HG03342 (cell line): Measurements from ENCODE around the gene CCDC134.

Experiments
- ATAC-seq: cut with Tn5 transposase; IDR thresholded peaks from one replicate; pipeline ENCODE4 v1.9.1; 2021; ENCODE audit warnings: mild to moderate bottlenecking, moderate library complexity; ENCODE audit not compliant: unreplicated experiment

Gene CCDC134

DNA sequence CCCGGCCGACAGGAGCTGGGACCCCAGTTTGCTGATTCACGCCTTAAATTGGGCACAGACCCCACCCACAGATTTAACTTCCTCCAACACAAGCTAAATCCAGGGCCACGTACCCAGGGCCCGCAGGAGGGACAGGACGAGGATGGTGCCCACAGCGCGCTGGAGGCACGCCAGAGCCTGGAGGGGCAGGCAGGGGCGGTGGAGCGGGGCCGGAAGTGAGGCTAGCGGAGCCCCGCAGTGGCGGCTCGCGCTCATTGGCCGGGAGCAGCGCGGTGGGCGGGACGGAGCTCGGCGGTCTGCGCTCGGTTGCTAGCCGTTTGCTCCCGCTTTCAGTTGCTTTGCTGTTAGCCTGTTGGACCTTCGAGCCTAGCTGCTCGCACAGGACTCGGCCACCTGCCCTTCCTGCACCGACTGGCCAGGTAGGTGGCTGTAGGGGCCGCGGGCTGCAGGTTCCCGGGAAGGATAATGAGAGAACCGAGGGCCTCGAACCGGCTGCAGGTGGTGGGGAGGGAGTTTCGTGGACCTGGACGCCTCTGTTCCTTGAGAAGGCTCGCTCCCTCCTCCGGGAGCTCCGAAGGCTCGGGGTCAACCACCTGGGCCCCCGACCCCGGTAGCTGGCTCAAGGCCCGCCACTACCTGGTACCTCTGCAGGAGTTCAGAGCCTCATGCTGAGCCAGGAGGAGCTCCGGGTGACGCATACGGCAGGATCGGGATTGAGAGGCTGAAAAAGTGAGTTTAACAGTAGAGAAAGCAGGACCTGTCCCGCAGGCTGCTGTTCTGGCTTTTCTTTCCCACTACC is at the start of gene CCDC134:
Gene CCDC134 (plus strand): TSS at position 332 of the 799 bp plus-strand sequence. CDS start 8,212 bp downstream, outside the sequence.
- peak; percentile 90 for ATAC-seq

DNA sequence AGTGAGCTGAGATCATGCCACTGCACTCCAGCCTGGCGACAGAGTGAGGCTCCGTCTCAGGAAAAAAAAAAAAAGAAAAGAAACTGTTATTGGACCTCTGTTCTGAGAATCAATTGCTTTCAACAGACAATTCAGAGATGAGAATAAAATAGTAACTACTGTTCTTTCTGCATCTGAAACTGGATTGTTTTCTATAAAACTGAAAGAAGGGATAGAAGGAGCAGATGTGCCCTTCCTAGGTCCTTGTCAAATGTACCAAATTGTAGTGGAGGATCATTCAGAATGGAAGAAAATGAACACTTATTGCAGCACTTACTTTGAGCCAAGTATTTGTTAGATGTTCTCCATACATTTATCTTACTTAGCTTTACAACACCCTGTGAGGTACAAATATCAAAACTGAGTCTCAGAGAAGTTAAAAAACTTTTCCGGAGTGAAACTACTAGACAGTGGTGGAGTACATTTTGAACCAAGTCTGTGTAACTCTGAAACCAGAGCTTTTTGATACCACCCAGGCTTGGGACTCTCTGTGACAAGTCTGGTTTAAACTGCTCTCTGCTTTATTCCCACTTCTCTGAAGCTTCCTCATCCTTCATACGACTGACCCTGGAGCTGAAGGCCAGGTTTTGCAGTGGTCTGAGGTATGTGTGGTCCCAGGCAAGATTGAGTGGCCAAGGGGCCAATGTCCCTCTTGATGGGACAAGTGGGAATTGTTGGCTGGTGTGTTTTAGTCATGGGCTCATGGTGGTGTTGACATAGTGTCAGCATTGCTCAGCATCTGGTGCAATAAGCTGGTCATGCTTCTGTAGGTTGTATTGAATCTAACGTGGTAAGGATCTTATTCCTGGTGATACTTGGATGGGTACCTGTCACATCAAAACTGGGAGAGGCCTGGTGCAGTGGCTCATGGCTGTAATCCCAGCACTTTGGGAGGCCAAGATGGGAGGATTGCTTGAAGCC is 48.2 kb upstream of the CCDC134 start:
- ATAC-seq, result no peak

DNA sequence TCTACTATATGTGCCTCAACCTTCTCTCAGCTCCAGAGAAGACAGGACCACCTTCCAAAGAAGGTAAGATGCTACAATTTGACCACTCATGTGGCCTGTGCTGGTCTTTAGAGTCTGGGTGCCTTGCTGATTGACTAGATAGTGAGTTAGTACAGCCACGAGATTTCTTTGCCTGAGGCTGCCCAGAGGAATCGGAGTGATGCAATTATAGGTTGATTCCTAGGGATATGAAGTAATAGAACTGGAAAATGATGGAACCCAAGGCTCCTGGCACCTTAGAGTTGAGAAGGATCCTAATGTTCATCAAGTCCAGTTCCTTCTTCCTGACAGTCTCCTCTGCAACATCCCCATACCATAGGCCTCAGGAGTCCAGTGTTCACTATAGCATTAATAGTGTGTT is 46.5 kb upstream of the CCDC134 start:
- no peak for ATAC-seq

DNA sequence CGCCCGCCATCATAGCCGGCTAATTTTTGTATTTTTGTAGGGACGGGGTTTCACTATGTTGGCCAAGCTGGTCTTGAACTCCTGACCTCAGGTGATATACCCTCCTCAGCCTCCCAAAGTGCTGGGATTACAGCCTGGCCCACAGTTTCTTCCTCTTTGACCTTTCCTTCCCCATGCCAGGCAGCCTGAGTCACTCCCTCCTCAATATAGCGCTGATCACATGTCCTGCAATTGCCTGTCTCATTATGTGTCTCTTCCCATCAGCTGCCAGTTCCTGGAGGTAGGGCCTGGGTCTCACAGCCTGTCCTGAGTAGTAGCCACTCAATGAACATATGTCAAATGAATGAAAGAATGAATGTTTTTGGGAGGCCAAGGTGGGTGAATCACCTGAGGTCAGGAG is 43.0 kb upstream of the CCDC134 start:
- no peak for ATAC-seq

DNA sequence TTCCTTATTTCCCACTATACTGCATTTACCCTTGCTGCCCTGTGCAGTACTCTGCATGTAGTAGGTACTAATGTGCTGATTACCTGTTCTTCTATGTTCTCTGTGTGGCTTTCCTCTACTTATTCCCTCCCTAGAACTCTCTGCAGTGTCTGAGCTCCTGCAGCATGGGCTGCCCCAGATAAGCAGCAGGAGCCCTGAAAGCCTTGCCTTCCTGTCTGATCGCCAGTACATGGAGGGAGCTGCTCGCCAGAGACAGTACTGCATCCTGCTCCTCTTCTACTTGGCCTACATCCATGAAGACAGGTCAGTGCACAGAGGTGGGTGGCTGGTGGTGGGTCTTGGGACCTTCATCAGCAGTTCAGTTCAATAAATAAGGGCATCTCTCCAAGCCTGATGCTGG is 42.2 kb upstream of the CCDC134 start:
- ATAC-seq, result no peak

DNA sequence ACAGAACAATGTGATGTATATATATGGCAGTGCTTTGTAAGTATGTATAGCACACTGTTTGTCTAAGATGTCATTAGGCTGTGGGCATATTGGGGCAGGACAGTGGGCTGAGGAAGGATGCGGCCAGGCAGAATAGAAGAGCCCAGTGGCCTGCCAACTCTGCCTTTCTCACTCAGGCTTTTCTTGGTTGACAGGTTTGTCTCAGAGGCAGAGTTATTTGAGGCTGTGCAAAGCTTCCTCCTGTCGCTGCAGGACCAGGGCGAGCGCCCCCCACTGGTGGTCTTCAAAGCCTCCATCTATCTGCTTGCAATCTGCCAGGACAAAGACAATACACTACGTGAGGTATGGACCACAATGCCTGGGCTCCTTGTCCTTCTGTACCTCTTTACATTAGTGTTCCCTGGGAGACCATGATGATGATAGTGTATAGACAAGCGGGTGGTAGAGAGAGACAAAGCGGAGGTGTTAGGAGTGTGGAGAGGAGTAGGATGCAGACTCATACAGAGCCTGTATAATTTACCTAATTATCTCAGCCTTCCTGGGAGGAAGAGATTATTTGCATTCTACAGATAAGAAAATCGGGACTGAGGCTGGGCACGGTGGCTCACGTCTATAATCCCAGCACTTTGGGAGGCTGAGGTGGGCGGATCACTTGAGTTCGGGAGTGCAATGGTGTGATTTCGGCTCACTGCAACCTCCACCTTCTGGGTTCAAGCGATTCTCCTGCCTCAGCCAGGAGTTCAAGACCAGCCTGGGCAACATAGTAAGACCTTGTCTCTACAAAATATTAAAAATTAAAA is 37.3 kb upstream of the CCDC134 start:
- ATAC-seq, result no peak

DNA sequence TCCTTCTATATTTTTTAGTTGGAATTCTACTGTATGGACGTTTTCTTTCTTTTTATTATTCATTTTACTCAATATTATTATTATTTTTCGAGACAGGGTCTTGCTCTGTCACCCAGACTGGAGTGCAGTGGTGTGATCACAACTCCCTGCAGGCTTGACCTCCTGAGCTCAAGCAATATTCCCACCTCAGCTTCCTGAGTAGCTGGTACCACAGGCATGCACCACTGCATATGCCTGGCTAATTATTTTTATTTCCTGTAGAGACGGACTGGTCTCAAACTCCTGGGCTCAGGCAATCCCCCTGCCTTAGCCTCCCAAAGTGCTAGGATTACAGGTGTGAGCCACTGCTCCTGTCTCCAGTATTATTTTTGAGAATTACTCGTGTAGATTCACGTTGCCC is 34.0 kb upstream of the CCDC134 start:
- no peak for ATAC-seq

DNA sequence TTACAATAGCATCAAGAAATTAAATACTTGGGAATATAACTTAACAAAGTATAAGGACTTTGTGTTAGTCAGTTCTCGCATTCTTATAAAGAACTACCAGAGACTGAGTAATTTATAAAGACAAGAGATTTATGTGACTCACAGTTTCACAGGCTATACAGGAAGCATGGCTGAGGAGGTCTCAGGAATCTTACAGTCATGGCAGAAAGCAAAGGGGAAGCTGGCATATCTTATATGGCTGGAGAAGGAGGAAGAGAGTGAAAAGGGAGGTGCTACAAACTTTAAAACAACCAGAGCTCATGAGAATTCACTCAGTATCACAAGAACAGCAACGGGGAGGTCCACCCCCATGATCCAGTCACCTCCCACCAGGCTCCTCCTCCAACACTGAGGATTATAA is 32.0 kb upstream of the CCDC134 start:
- no peak for ATAC-seq

DNA sequence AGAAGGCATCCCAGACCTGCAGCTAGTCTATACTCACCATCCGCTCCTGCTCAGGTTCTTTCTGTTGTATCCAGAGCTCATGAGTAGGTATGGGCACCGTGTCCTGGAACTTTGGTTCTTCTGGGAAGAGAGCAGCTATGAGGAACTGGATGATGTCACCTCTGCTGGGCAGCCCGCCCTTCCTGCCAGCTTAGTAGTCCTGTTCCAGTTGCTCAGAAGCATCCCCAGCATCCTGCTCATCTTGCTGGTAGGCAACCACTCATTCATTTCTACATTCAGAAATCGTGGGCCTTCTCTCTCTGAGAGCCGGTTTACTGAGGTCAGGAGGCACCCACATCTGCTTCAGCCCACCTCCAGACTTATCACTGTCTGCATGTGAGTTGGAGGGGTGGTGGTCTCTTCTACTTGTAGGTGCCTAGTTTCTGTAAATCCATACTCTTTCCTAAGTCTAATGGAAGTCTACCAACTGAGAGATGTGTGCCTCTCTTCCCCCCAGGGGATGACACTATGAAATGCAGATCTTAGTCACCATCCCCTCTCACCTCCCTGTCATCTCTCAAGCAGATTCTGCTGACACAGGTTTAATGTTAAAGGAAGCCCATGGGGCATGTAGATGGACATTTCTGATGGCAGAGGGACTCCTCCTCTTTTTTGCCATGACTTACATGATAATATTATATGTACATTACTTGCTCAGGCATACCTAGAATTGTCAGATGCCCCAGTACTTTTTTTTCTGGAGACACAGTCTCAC is 29.6 kb upstream of the CCDC134 start:
- no peak for ATAC-seq

DNA sequence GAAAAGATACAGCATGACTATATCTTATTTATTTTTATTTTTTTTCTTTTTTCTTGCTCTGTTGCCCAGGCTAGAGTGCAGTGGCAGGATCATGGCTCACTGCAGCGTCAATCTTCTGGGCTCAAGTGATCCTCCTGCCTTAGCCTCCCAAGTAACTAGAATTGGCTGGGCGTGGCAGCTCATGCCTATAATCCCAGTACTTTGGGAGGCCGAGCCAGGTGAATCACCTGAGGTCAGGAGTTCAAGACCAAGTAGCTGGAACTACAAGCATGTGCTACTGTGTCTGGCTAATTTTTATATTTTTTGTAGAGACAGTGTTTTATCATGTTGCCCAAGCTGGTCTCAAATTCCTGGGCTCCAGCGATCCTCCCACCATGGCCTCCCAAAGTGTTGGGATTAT is 28.3 kb upstream of the CCDC134 start:
- ATAC-seq, result no peak

DNA sequence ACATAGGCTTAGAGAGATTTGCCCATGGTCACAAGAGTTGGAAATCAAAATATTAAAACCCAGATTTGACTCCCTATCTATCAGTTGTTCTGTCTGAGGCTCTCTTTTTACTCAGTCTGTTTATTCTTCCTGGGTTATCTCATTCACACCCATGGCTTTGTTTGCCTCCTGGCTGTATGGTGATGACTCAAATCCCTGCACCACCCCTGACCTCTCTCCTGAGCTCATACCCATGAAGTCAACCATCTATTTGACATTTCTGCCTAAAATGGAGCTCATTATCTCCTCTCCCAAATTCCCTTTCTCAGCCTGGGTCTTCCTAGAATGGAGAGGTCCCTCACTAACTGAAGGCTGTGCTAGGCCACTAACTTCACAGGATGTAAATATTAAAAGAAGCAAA is 27.8 kb upstream of the CCDC134 start:
- no peak for ATAC-seq

DNA sequence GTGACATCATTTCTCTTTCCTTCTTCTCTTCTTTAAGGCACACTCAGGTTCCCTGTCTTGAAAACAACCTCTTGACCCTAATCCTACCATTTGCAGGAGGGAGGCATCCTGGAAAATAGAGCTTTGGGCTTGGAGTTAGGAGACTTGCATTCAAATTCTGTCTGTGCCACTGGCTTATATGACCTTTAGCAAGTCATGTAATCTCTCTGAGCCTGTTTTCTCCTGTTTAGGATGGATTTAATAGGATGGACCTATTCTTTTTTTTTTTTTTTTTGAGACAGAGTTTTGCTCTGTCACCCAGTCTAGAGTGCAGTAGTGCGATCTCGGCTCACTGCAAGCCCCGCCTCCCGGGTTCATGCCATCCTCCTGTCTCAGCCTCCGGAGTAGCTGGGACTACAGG is 25.1 kb upstream of the CCDC134 start:
- ATAC-seq, result no peak

DNA sequence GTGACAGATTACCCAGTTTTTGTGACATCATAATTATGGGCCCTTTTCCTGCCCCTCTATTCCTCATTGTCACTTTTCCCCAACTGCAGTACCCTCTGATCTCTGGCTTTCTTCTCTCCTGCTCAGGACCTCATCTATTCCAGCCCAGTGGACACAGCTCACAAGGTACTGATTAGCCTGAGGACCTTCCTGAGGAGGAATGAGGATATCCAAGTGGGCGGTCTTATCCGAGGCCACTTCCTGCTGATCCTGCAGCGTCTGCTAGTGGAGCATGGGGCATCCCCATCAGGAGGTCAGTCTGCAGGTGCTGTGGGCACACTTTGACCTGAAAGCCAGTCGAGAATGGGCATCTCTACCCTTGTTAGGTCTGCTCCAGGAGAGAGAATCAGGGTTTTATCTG is 24.5 kb upstream of the CCDC134 start:
- ATAC-seq, result no peak

DNA sequence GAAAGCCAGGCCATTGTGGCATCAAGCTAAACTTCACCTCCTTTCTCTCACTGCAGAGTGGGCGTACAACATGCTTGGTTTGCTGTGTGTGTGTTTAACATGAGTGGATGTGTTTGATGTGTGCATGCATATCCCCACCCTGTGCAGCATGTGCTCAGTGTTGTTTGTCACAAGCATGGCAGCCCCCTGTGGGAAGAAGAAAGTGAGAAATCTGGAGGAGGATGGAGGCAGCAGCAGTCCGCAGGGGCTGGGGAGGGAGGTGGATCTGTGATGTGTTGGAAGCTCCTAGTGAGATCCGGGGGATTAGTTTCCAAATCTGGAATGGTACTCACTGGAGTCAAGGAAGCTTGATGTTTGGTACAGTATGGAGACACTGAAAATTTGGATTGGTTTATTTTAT is 24.1 kb upstream of the CCDC134 start:
- no peak for ATAC-seq

DNA sequence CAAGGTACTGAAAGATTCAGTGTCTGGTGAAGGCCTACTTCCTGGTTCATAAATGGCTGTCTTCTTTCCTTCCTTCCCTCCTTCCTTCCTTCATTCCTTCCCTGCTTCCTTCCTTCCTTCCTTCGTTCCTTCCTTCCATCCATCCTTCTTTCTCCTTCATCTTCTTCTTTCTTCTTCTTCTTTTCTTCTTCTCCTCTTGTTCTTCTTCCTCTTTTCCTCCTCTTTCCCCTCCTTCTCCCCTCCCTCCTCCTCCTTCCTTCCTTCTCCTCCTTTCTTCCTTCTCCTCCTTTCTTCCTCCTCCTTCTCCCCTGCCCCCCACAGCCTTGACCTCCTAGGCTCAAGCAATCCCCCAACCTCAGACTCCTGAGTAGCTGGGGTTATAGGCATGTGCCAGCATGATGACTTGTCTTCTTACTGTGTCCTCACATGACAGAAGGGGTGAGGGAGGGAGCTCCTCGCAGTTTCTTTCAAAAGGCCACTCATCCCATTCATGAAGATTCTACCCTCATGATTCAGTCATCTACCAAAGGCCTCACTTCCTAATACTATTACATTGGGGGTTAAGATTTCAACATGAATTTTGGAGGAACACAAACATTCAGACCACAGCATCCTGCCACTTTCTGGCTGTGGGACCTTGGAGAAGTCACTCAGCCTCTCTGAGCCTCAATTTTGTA is 22.6 kb upstream of the CCDC134 start:
- no peak for ATAC-seq

DNA sequence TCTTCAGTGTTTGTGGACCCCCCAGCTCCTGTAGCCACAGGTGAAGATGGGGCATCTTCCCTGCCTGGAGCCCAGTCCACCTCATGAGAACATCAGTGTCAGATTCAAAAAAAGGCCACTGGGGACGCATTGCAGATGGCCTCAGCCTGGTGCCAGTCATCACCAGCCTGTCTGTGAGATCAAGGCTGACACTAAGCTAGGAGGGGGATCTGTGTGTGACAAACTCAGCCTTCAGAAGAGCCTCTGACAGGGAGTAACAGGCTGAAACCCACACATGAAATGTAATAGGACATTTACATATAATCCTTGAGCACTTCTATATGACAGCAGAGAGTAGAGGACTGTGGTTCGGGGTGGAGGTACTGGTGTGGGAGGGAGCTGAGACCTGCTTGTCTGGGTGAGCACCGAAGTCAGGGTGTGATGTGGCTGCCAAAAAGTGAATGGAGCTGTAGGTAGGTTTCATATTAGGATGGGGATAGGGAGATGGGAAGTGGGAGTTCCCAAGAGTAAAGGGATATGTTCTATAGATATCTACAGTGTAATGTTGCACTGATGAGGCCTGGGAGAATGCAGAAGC is 20.5 kb upstream of the CCDC134 start:
- no peak for ATAC-seq

DNA sequence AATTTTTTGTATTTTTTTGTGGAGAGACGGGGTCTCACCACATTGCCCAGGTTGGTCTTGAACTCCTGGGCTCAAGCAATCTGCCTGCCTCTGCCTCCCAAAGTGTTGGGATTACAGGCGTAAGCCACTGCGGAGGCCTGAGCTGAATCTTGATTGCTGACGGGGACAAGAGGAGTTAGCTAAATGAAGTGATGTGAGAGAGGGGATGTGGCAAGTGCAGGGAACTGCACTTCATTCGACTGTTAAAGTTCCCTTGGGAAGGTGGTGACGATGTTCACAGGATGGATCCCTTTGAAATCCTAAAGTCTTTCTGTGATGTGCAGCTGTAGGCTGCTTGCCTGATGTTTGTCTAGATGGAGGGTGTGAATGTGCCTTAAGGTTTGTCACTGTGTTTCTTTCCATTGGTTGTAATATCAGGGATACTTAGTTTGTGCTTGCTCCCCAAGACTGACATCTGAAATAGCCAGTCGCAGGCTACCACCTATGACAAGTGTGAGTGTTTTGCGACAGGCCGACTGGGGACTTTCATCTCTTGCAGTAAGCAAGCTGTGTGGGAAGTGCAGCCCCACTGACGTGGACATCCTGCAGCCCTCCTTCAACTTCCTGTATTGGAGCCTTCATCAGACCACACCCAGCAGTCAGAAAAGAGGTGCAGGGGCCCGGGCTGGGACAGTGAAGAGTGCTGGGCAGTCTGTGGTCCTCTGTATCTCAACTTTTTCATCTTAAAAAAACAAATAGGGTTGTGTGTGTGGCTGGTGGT is 19.6 kb upstream of the CCDC134 start:
- peak; percentile 89 for ATAC-seq

DNA sequence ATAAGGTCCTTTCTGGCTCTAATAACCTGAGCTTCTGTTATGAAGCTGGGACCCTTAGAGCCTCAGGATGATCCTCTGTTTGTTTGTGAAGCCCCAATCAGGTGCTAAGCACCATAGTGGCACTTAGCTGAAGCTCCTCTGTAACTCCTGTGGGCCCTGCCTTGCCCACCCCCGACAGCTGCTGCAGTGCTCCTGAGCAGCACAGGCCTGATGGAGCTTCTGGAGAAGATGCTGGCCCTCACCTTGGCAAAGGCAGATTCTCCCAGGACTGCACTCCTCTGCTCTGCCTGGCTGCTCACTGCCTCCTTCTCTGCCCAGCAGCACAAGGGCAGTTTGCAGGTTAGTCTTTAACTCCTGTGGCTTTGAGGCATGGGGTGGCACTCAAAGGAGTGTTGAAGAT is 19.0 kb upstream of the CCDC134 start:
- peak; percentile 12 for ATAC-seq

DNA sequence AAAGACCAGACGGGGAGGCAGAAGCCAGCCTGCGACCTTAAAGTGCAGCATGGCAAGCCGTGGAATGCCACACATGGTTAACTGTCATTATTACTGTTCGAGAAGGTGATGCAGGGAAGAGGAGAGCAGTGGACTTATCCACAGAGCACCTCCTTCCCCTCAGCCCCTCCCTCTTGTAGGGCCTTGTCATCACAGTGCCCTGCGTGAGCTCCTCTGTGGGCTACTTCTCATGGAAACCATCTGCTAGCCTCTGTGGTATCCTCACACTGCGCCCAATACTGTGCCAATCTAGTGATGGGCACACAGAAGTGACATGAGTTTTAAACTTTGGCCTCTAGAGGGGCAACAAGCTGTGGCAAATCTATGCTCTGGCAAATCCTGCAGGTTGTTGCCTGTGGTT is 18.2 kb upstream of the CCDC134 start:
- no peak for ATAC-seq
